ENCODE data around the gene SPTB. TPM values are rescaled to one million over a fixed set of nuclear protein-coding genes. Genes with fewer than 3 reads are reported as not detected.
A peak's percentile ranks its signal among the peaks of the same experiment; 100 is the strongest.

The SPTB gene
- total RNA-seq, 1 experiment from 2014 or later = 0.43 TPM

DNA sequence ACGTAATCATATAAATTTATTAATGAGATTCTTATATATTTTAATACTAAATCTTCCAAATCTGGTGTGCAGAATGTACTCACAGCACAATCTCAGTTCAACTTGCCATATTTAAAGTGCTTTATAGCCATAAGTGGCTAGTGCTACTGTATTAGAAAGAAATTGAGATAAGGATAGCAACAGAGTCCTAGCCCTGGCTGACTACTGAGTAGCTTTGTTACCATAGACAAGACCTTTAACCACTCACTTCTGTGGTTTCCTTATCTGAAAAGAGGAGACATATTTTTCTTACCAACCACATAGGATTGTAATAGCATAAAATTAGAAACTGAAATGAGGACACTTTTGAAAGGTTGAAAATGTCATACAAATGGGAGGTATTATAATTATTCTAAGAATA is 32.6 kb upstream of the SPTB start:
- Histone ChIP-seq H3K4me3 (ENCODE audit: low read depth, low read length, poor library complexity, severe bottlenecking) (no peak overlapping the region), H3K27me3 (replicated peaks; ENCODE audit: insufficient read depth, low read depth, low read length, poor library complexity) (no peaks in the 10 kb centered on the region), H3K27ac (ENCODE audit: low read depth, low read length, poor library complexity, severe bottlenecking) (no peak overlapping the region), H3K4me1 (ENCODE audit: insufficient read depth, low read length, poor library complexity, severe bottlenecking) (peaks cover 11% of the 10 kb centered on the region), H3K9me3 (ENCODE audit: low read depth, low read length, poor library complexity, severe bottlenecking) (no peaks in the 10 kb centered on the region), H3K36me3 (ENCODE audit: insufficient read depth, low read length, poor library complexity, severe bottlenecking) (no peaks in the 10 kb centered on the region)
- DNase-seq (ENCODE audit: low spot score) = no peak
- POLR2A ChIA-PET (ENCODE audit: low non-redundant PET) = no interaction called here
- intact Hi-C loops (cut with micrococcal nuclease; ENCODE audit: unreplicated experiment) = loop anchor here (5.0 kb wide), 1 partner anchor 75 kb away; the partner anchor contains the start of gene FNTB
- no TSS peak for BruUV-seq (replicated peaks)
- CTCF ChIA-PET = no interaction called here
- TF ChIP-seq, protein P1, sequence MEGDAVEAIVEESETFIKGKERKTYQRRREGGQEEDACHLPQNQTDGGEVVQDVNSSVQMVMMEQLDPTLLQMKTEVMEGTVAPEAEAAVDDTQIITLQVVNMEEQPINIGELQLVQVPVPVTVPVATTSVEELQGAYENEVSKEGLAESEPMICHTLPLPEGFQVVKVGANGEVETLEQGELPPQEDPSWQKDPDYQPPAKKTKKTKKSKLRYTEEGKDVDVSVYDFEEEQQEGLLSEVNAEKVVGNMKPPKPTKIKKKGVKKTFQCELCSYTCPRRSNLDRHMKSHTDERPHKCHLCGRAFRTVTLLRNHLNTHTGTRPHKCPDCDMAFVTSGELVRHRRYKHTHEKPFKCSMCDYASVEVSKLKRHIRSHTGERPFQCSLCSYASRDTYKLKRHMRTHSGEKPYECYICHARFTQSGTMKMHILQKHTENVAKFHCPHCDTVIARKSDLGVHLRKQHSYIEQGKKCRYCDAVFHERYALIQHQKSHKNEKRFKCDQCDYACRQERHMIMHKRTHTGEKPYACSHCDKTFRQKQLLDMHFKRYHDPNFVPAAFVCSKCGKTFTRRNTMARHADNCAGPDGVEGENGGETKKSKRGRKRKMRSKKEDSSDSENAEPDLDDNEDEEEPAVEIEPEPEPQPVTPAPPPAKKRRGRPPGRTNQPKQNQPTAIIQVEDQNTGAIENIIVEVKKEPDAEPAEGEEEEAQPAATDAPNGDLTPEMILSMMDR (conservative IDR thresholded peaks at IDR 0.05; ENCODE audit: low read depth, low read length) = no peak
- TF ChIP-seq EZH2 (IDR thresholded peaks at IDR 0.05; ENCODE audit: borderline replicate concordance, low read depth, low read length, poor library complexity, severe bottlenecking) = no peak

DNA sequence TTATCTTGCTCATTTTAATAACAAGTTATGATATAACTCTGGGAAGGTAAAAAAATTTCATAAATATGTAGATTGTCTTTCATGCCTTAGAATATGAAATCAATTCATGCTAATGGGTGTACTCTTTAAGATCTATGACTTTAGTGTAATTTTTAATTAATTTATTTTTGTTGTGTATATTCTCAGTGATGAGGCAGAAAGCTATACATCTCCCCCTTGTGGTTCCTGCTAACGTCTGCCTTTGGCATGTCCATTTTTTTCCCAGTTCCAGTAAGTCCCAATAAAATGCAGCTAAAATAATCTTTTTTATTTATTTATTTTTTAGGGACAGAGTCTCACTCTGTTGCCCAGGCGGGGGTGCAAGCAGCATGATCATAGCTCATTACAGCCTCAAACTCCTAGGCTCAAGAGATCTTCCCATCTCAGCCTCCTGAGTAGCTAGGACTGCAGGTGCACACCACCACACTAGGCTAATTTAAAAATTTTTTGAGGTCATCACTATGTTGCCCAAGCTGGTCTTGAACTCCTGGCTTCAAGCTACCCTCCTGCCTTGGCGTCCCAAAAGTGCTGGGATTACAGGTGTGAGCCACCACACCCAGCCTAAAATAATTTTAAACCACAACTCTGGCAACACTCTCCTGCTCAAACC is 31.3 kb upstream of the SPTB start:
- peaks cover 11% of the 10 kb centered on the region for H3K4me1 ChIP-seq (ENCODE audit: insufficient read depth, low read length, poor library complexity, severe bottlenecking)
- no peak overlapping the region for H3K4me3 ChIP-seq (ENCODE audit: low read depth, low read length, poor library complexity, severe bottlenecking)
- no peaks in the 10 kb centered on the region for H3K36me3 ChIP-seq (ENCODE audit: insufficient read depth, low read length, poor library complexity, severe bottlenecking)
- ChIA-PET CTCF (interaction anchor here (0.7 to 1.4 kb wide), 4 partner anchors 19 to 583 kb away, joined by 3 to 7 read pairs (median 5); no protein-coding TSS in a partner anchor), POLR2A (ENCODE audit: low non-redundant PET) (no interaction called here)
- no TSS peak for BruUV-seq (replicated peaks)
- H3K27me3 ChIP-seq (replicated peaks; ENCODE audit: insufficient read depth, low read depth, low read length, poor library complexity) = no peaks in the 10 kb centered on the region
- intact Hi-C loops (cut with micrococcal nuclease; ENCODE audit: unreplicated experiment) = loop anchor here (5.0 kb wide), 1 partner anchor 76 kb away; the partner anchor contains the start of gene FNTB
- no peak overlapping the region for H3K27ac ChIP-seq (ENCODE audit: low read depth, low read length, poor library complexity, severe bottlenecking)
- TF ChIP-seq EZH2 (IDR thresholded peaks at IDR 0.05; ENCODE audit: borderline replicate concordance, low read depth, low read length, poor library complexity, severe bottlenecking) = no peak
- TF ChIP-seq, protein P1 (conservative IDR thresholded peaks at IDR 0.05; ENCODE audit: low read depth, low read length) = peak; percentile 69
- peak; percentile 50 for DNase-seq (ENCODE audit: low spot score)
- H3K9me3 ChIP-seq (ENCODE audit: low read depth, low read length, poor library complexity, severe bottlenecking) = no peaks in the 10 kb centered on the region

DNA sequence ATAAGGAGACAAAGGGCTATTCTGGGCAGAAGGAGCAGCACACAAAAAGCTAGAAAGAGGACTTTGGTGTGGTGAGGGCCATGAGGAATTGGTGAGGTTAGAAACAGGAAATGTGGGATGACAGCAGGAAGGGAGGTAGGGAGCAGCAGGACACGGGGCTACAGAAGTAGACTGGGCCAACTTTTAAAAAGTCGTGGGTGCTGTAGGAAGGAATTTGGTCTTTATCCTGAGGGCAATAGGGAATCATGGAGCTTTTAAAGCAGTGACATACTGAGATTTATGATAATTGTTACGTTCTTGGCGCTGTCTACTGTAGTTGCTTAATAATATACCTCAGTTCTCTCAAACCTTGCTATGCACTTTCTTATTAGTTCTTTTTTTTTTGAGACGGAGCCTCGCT is 26.3 kb upstream of the SPTB start:
- Histone ChIP-seq H3K4me3 (ENCODE audit: low read depth, low read length, poor library complexity, severe bottlenecking) (no peak overlapping the region), H3K9me3 (ENCODE audit: low read depth, low read length, poor library complexity, severe bottlenecking) (no peaks in the 10 kb centered on the region)
- TF ChIP-seq, protein P1 (conservative IDR thresholded peaks at IDR 0.05; ENCODE audit: low read depth, low read length) = no peak
- TF ChIP-seq EZH2 (IDR thresholded peaks at IDR 0.05; ENCODE audit: borderline replicate concordance, low read depth, low read length, poor library complexity, severe bottlenecking) = no peak

More for the DNA sequence above, 26.3 kb upstream of the SPTB start:
- no peaks in the 10 kb centered on the region for H3K4me1 ChIP-seq (ENCODE audit: insufficient read depth, low read length, poor library complexity, severe bottlenecking)
- peak; percentile 10 for DNase-seq (ENCODE audit: low spot score)
- no peak overlapping the region for H3K27ac ChIP-seq (ENCODE audit: low read depth, low read length, poor library complexity, severe bottlenecking)
- H3K36me3 ChIP-seq (ENCODE audit: insufficient read depth, low read length, poor library complexity, severe bottlenecking) = no peaks in the 10 kb centered on the region
- BruUV-seq (replicated peaks) = no TSS peak
- H3K27me3 ChIP-seq (replicated peaks; ENCODE audit: insufficient read depth, low read depth, low read length, poor library complexity) = no peaks in the 10 kb centered on the region
- CTCF ChIA-PET = no interaction called here
- intact Hi-C loops (cut with micrococcal nuclease; ENCODE audit: unreplicated experiment) = no loop called here
- POLR2A ChIA-PET (ENCODE audit: low non-redundant PET) = no interaction called here
